Osteoblast (primary cell): Measurements from ENCODE around the gene CTNNA1. TPM values are rescaled to one million over a fixed set of nuclear protein-coding genes. Genes with fewer than 3 reads are reported as not detected.
"Not testable (repeated sequence)": the region's sequence is repeated elsewhere in the genome, so short reads cannot be mapped to it uniquely, and the experiment has no call there.

Experiments
- DNase-seq: peaks from one replicate; pipeline ENCODE4 v3.0.0; 2011; ENCODE audit warnings: low spot score, mixed read lengths; ENCODE audit not compliant: insufficient read length; ENCODE audit errors: missing footprints
- H2AFZ ChIP-seq: 2 replicates; pipeline ENCODE4 v1.6.0; 2011; ENCODE audit warnings: mild to moderate bottlenecking, low read length
- H3K27ac ChIP-seq: 2 replicates; pipeline ENCODE4 v1.5.1; 2011; ENCODE audit warnings: mild to moderate bottlenecking, low read depth, low read length, moderate library complexity
- H3K27me3 ChIP-seq: 2 replicates; pipeline ENCODE4 v1.6.0; 2012; ENCODE audit warnings: mild to moderate bottlenecking, control low read depth, inconsistent platforms, low read length, moderate library complexity; ENCODE audit not compliant: insufficient read depth
- H3K36me3 ChIP-seq: 2 replicates; pipeline ENCODE4 v1.5.1; 2011; ENCODE audit warnings: mild to moderate bottlenecking, low read length, control low read depth, moderate library complexity; ENCODE audit not compliant: insufficient read depth
- H3K4me1 ChIP-seq: 2 replicates; pipeline ENCODE4 v1.5.1; 2011; ENCODE audit warnings: mild to moderate bottlenecking, low read length, control low read depth, moderate library complexity; ENCODE audit not compliant: insufficient read depth
- H3K4me2 ChIP-seq: 2 replicates; pipeline ENCODE4 v1.6.0; 2011; ENCODE audit warnings: mild to moderate bottlenecking, low read length; ENCODE audit not compliant: insufficient read depth
- H3K4me3 ChIP-seq: fragments of 200-600 bp; sonication (generic); 3 replicates; pipeline ENCODE4 v1.5.1; 2012; ENCODE audit warnings: mild to moderate bottlenecking, low read length, inconsistent platforms; ENCODE audit not compliant: insufficient read depth
- H3K79me2 ChIP-seq: 2 replicates; pipeline ENCODE4 v1.6.0; 2012; ENCODE audit warnings: mild to moderate bottlenecking, low read length, control low read depth, inconsistent platforms; ENCODE audit not compliant: insufficient read depth
- H3K9me3 ChIP-seq: 2 replicates; pipeline ENCODE4 v1.5.1; 2011; ENCODE audit warnings: low read depth, low read length, control low read depth
- H4K20me1 ChIP-seq: 2 replicates; pipeline ENCODE4 v1.6.0; 2012; ENCODE audit warnings: mild to moderate bottlenecking, low read length, control low read depth; ENCODE audit not compliant: insufficient read depth
- total RNA-seq: library from RNA; depleted of rRNA; stranded (reverse); fragments of >200 nt; gene quantifications from 2 replicates; pipeline ENCODE4 v1.2.3, GENCODE V29; 2012
- TF ChIP-seq, protein P1 (sequence below): IDR thresholded peaks from 2 replicates; pipeline ENCODE4 v1.5.1; 2011; ENCODE audit warnings: mild to moderate bottlenecking, low read depth, low read length, moderate library complexity; ENCODE audit errors: extremely low read depth

CTNNA1 gene
- total RNA-seq, 1 donor, result 432 TPM

DNA sequence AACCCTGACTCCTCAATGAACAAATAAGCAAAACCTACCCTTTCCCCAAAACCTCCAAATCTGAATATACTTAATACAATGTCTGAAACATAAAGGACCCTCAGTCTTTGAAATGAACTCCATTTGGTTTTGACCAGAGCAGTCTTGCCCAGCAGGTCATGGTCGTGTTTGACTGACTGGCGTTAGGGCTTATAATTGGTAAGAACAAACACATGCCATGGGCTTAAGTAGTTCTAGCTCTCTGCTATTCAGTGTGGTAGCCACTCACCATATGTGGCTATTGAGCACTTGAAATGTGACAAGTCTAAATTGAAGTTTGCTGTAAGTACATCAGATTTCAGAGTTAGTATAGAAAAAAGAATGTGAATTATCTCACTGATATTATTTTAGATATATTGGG, 79.9 kb downstream of the CTNNA1 start:
- Histone ChIP-seq H3K4me2 (no peak overlapping the region), H2AFZ (no peak overlapping the region), H3K27ac (no peak overlapping the region), H3K36me3 (peaks cover 6% of the 10 kb centered on the region), H3K27me3 (no peaks in the 10 kb centered on the region), H3K4me3 (no peak overlapping the region), H4K20me1 (peaks cover 39% of the 10 kb centered on the region), H3K79me2 (peaks cover 76% of the 10 kb centered on the region), H3K9me3 (no peaks in the 10 kb centered on the region), H3K4me1 (peaks cover 20% of the 10 kb centered on the region)
- DNase-seq, result no peak
- TF ChIP-seq, protein P1, sequence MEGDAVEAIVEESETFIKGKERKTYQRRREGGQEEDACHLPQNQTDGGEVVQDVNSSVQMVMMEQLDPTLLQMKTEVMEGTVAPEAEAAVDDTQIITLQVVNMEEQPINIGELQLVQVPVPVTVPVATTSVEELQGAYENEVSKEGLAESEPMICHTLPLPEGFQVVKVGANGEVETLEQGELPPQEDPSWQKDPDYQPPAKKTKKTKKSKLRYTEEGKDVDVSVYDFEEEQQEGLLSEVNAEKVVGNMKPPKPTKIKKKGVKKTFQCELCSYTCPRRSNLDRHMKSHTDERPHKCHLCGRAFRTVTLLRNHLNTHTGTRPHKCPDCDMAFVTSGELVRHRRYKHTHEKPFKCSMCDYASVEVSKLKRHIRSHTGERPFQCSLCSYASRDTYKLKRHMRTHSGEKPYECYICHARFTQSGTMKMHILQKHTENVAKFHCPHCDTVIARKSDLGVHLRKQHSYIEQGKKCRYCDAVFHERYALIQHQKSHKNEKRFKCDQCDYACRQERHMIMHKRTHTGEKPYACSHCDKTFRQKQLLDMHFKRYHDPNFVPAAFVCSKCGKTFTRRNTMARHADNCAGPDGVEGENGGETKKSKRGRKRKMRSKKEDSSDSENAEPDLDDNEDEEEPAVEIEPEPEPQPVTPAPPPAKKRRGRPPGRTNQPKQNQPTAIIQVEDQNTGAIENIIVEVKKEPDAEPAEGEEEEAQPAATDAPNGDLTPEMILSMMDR, result no peak

DNA sequence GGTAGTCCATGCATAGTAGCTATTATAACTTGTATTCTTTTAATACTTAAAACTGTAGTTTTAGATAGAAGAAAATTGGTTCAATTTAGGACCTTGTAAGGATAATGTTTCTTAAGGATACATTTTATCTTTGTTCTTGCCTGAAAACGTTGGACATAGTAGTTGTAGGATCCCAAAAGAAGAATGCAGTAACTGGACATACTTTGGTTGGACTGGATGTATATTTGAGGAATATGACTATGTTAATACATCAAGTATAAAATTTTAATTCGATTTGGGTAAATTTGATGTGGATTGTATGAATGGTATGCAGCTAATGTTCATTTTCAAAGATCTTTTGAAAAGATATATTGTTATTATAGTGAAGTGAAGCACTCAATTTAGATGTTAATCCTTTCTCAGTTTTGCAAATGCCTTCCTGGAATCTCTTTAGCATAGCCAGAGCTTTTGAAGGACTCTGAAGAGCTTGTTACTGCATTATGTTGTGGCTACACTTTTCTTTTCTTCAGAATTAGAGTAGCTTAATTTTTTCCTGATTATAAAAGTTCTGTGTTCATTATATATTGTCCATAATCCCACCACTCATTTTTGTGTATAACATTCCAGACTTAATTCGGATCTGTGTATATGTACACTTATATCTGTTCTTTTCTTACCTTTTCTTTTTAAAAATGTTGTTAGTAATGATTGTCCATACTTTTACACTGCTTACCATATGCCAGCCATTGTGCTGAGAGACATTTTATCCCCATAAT, 80.7 kb downstream of the CTNNA1 start:
- TF ChIP-seq, protein P1, result no peak
- H3K27me3 ChIP-seq, result no peaks in the 10 kb centered on the region
- H3K36me3 ChIP-seq, result no peaks in the 10 kb centered on the region
- no peak overlapping the region for H2AFZ ChIP-seq
- DNase-seq, result no peak
- no peak overlapping the region for H3K27ac ChIP-seq
- no peaks in the 10 kb centered on the region for H3K9me3 ChIP-seq
- H3K4me2 ChIP-seq, result no peak overlapping the region
- H3K4me3 ChIP-seq, result no peak overlapping the region
- peaks cover 48% of the 10 kb centered on the region for H4K20me1 ChIP-seq
- peaks cover 78% of the 10 kb centered on the region for H3K79me2 ChIP-seq
- H3K4me1 ChIP-seq, result peaks cover 13% of the 10 kb centered on the region

DNA sequence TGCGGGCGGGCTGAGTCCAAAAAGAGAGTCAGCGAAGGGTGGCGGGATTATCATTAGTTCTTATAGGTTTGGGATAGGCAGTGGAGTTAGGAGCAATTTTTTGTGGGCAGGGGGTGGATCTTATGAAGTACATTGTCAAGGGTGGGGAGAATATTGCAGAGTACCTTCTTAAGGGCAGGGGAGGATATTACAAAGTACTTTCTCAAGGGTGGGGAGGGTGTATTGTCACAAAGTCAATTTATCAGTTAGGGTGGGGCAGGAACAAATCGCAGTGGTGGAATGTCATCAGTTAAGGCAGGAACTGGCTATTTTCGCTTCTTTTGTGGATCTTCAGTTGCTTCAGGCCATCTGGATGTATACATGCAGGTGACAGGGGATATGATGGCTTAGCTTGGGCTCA, 81.6 kb downstream of the CTNNA1 start:
- not testable (repeated sequence) for DNase-seq, H3K27ac ChIP-seq, H3K9me3 ChIP-seq, H3K4me2 ChIP-seq, H2AFZ ChIP-seq, H3K36me3 ChIP-seq, H3K27me3 ChIP-seq, H3K4me3 ChIP-seq
- H4K20me1 ChIP-seq, result peaks cover 52% of the 10 kb centered on the region
- peaks cover 84% of the 10 kb centered on the region for H3K79me2 ChIP-seq
- H3K4me1 ChIP-seq, result peaks cover 10% of the 10 kb centered on the region

DNA sequence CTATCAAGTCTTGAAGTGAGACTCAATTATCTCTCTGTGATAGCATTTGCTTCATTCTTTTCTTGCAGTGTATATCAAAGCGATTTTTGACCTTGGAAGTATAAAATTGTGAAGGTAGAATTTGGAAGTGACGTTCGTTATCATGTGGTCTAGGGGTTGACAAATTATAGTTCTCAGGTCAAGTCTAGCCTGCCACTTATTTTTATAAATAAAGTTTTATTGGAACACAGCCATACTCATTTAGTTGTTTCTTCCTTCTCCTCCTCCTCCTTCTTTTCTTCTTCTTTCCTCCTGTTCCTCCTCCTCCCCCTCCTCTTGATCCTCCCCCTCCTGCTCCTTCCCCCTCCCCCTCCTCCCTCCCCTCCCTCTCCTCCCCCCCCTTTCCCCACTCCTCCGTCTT, 83.9 kb downstream of the CTNNA1 start:
- H2AFZ ChIP-seq, result no peak overlapping the region
- H4K20me1 ChIP-seq, result peaks cover 46% of the 10 kb centered on the region
- H3K36me3 ChIP-seq, result peaks cover 2% of the 10 kb centered on the region
- peaks cover 93% of the 10 kb centered on the region for H3K79me2 ChIP-seq
- H3K4me3 ChIP-seq, result no peak overlapping the region
- DNase-seq, result no peak
- H3K4me2 ChIP-seq, result no peak overlapping the region
- H3K27me3 ChIP-seq, result no peaks in the 10 kb centered on the region
- TF ChIP-seq, protein P1, result no peak
- H3K4me1 ChIP-seq, result peaks cover under 1% of the 10 kb centered on the region
- H3K9me3 ChIP-seq, result no peaks in the 10 kb centered on the region
- H3K27ac ChIP-seq, result no peak overlapping the region
